NOMO-1 treated with dmso at 0.1 percent for 144 hours (cell line): ENCODE results near the gene PARP12.

Source experiments
- DNase-seq: peaks from one replicate; lab custom pipeline; 2025; ENCODE audit not compliant: unreplicated experiment; lab: John Stamatoyannopoulos, UW

The PARP12 gene

GRCh38 chr7:139992353-139993044 lies 70.3 kb downstream of the PARP12 start:
- DNase-seq: no peak

DNA sequence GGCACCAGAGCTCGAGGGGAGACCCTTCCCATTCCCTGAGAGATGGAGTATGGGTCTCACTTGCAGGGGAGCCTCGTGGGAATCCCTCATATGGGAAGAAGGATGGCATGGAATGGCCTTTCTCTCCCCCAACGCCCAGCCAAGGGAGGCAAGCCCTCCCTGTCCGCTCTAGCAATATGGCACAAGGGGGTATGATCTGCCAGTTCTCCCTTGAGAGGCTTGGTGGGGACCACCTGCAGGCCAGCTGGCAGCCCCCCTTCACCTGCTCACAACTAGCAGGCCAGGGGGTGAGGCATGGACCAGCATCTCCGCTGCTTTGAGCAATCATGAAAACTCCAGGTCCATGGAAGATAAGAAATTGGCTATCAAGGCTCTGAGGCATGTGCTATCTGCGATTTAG lies 70.8 kb downstream of the PARP12 start:
- DNase-seq: no peak

DNA sequence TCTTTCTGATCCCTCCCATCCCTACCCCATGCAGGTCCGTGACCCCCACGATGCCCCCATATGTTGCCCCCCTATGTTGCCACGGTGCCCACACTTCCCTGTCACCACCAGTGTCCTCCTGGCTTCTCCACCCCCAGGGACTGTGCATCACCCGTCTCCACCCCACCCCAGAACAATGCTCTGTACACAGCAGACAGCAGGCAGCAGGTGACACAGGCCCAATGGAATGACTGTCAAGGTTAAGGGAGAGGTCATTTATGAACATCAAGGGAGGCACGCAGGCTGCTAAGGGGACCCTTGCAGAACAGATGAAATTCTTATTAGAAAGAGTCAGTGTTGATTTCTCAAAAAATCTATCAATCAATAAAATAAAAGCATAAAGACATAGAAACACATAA lies 71.5 kb downstream of the PARP12 start:
- no peak for DNase-seq

GRCh38 chr7:139990571-139991268 lies 72.0 kb downstream of the PARP12 start:
- DNase-seq: no peak

- DNase-seq: no peak
Measured at GRCh38 chr7:139990142-139990535, 72.6 kb downstream of the PARP12 start.

- DNase-seq: no peak
Measured at GRCh38 chr7:139989366-139990141, 73.2 kb downstream of the PARP12 start.

GRCh38 chr7:139987691-139988516 lies 74.8 kb downstream of the PARP12 start:
- DNase-seq: no peak

- no peak for DNase-seq
Measured at GRCh38 chr7:139985811-139986210, 76.9 kb downstream of the PARP12 start.

DNA sequence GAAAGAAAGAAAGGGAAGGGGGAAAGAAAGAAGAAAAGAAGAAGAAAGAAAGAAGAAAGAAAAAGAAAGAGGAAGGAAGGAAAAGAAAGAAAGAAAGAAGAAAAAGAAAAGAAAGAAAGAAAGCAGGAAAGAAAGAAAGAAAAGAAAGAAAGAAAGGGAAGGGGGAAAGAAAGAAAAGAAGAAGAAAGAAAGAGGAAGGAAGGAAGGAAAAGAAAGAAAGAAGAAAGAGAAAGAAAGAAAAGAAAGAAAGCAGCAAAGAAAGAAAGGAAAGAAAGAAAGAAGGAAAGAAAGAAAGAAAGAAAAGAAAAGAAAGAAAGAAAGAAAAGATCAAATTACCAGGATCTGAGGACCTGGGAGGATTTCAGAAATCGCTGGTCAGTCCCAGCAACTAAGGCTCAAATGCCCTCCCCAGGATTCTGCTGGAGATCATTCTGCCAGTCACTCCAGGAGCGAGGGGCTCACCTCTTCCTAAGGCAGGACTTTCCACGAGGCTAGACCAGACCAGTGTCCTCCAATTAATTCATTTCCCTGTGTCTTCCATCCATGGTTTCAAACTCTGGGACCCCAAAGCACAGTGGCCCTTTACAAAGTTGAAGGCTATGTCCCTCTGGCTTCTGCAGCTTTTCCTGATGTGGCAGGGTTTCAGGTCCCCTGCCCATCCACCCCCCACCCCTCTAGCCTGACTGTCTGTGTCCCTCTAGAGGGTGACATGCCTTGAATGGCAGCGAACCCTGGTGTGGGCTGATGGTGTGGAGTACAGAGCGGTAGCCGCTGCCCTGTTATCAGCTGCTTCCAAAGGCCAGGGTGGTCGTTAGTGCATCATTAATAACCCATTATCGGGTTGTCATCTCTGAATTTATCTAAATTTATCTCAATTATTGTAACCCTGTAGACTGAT lies 77.9 kb downstream of the PARP12 start:
- no peak for DNase-seq

DNA sequence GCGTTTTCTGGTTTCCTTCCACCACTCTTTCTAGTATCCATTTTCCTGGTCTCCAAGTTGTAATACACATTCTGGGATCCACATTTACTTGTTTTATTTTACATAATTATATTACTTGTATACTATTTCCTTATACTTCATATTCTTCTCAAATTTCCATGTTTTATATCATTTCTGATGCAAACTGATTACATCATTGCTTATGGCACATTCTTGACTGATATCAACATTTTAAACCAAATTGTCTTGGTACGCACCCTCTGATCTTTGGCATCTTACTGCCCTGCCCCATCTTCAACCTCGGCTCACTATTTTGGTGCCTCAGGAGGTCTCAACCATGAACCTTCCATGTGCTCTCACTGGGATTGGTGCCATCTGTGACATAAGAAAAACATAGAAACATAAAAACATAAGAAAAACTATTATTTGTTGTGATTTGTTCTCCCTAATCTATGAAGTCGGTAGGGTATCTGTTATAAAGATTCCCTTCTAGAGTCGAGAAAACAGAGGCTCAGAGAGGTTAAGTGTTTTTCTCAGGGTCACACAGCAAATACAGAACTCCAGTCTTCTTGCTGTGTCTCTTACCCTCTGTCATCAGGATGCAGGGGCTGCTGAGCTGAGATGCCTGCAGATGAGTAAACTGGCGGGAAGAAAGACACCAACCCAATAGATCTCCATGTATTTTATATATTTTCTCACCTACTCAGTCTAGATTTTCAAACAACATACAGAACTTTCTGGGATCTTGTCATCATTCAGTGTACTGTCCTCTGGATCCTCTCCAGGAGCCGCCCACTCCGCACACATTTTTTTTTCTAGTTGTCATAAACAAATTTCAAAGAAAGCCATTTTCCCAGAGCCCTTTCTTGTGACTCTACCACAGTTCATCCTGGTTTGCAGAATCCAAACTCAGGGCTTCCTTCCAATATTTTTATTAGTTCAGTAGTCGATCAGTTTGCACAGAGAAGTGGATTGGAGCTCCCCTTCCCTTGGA lies 79.5 kb downstream of the PARP12 start:
- no peak for DNase-seq

GRCh38 chr7:139981511-139981895 lies 81.2 kb downstream of the PARP12 start:
- DNase-seq: no peak

GRCh38 chr7:139976838-139977656 lies 85.7 kb downstream of the PARP12 start:
- no peak for DNase-seq

DNA sequence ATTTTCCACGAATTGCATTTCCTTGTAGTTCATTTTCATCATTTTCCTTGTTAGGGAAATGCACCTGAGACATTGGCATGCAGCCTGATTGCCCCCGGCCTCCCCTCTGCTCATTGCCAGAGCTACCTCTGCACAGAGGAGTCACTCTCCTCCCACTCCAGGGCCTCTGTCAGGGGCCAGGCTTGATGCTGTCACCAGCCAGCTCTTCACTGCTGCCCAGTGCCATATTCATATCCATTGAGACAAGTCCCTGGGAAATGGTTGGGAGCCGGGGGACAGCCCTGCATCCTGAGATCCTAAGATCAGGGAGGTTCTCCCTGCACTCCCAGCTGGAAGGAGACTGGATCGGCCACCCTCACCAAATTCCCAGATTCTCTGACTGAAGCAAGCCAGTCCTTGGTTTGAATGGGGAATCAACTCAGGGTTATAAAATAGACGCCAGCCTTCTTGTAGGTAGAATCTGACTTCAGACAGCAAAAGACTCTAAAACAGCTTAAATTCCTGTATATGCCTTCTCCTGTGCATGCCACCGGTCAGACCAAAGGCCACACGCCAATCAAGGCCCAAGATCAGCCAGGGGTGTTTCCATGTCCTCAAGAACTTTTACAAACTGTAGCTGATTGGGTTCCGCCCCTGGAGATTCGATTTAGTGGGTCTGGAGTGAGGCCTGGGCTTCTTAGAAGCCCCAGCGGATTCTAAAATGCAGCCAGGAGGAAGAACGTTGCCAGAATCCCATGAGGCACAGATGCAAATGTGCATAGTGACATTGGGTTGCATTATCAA lies 86.5 kb downstream of the PARP12 start:
- DNase-seq: no peak

GRCh38 chr7:139974179-139974811 lies 88.5 kb downstream of the PARP12 start:
- DNase-seq: no peak
